Body of pancreas (tissue), 4 donors: ENCODE measurements around the gene AJM1. TPM values are rescaled to one million over a fixed set of nuclear protein-coding genes. Genes with fewer than 3 reads are reported as not detected.

Experiments used
- ATAC-seq: fragments of 150-250 bp; one replicate; pipeline ENCODE4 v1.9.1; 2016
- DNase-seq, 4 donors: peaks; one replicate each; pipeline ENCODE4 v3.0.0-alpha.2; 2019
- H3K27ac ChIP-seq, 4 donors: fragments of 200-600 bp; sonication (generic); 1 replicate in 3 of 4; 2 replicates in 1 of 4; pipeline versions ENCODE4 v1.5.1 to v1.6.1; 2016 to 2019; ENCODE audit warnings: mild to moderate bottlenecking in 1 of 4, mixed read lengths in 1 of 4, moderate library complexity in 1 of 4
- H3K27me3 ChIP-seq, 2 donors: fragments of 200-600 bp; sonication (generic); one replicate each; pipeline ENCODE4 v1.6.0; 2016; ENCODE audit warnings: mild to moderate bottlenecking in 1 of 2
- H3K36me3 ChIP-seq, 2 donors: fragments of 200-600 bp; sonication (generic); replicated peaks in 1 of 2; 2 replicates each; pipeline ENCODE4 v1.5.1; 2016; ENCODE audit warnings: low read depth in 2 of 2; ENCODE audit not compliant: insufficient read depth in 1 of 2
- H3K4me1 ChIP-seq: fragments of 200-600 bp; sonication (generic); one replicate; pipeline ENCODE4 v1.6.0; 2016
- H3K4me3 ChIP-seq, 2 donors: fragments of 200-600 bp; sonication (generic); 1 replicate in 1 of 2; 2 replicates in 1 of 2; pipeline ENCODE4 v1.5.1; 2016 to 2019
- H3K9me3 ChIP-seq, 3 donors: fragments of 200-600 bp; sonication (generic); 1 replicate in 2 of 3; 2 replicates in 1 of 3; pipeline ENCODE4 v1.5.1; 2016
- CTCF ChIP-seq, 7 experiments: fragments of 450-650 bp in 4 of 7; fragments of 200-600 bp in 3 of 7; sonication (generic) in 3 of 7; IDR thresholded peaks; one replicate each; pipeline ENCODE4 v1.5.1; 2016 to 2019; ENCODE audit warnings: antibody characterized with exemption in 7 of 7
- POLR2A ChIP-seq, 3 donors: fragments of 450-650 bp; IDR thresholded peaks; one replicate each; pipeline ENCODE4 v1.6.1; 2016; ENCODE audit warnings: antibody characterized with exemption in 3 of 3, mild to moderate bottlenecking in 2 of 3
- WGBS, 2 donors: methylation state at CpG; one replicate each; pipeline ENCODE4 v1.1.5; 2017; 5-methylcytosine and 5-hydroxymethylcytosine counted together
- intact Hi-C: fragments of 100-400 bp; cut with DNase I; formaldehyde crosslinking; loops from one replicate; pipeline ENCODE4 v1.15.1; 2023
- total RNA-seq, 2 donors: library from RNA; depleted of rRNA; stranded (reverse); fragments of >200 nt; gene quantifications; one replicate each; pipeline ENCODE4 v1.1.0, GENCODE V29; 2016

Gene AJM1
- total RNA-seq, 2 donors from 2014 or later, result 5.2 to 13.2 TPM

DNA sequence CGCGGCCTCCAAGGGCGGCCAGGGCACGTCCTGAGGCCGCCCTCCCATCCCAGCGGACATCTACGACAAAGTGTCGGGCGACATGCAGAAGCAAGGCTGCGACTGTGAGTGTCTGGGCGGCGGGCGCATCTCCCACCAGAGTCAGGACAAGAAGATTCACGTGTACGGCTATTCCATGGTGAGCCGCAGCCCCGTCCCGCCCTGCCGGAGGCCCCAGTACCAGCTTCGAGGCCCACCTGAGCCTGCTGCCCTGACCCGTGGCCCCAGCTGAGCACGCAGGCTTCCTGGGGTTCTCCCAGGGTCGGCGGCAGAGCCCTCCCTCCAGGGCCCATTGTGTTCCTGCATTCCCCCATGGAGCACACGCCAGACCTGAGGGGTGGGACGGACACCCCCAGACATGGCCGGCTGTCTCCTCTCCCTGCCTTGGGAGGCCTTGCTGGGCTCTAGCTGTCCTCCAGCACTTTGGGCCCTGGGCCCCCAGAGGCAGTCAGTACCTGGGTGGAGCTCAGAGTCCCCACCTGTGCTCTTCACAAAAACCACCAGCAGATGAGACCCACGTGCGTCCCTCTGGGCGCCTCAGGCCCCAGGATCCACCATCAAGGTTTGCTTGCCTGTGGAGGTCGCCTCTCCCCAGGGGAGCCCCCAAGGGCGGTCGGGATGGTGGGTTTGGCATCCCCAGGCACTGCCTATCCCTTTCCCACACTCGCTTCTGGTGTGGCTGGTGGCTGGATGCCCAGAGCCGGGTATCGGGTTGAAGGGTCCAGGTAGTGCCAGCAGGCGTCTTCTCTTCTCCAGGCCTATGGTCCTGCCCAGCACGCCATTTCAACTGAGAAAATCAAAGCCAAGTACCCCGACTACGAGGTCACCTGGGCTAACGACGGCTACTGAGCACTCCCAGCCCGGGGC is 7.9 kb downstream of the AJM1 start:
- peak overlapping the region in 1 of 2 donors; percentile 38 for H3K4me3 ChIP-seq
- intact Hi-C loops, result loop anchor here (10.0 kb wide), 1 partner anchor 95 kb away; the partner anchor contains the start of genes C8G and FBXW5
- peak overlapping the region; percentile 84 to 91 (median 89) for H3K27ac ChIP-seq
- H3K36me3 ChIP-seq, result no peaks in the 10 kb centered on the region
- WGBS, 2 donors, result 39 to 72% methylated on average over 8 to 40 of the region's 43 CpGs
- H3K4me1 ChIP-seq, result peaks cover 43% of the 10 kb centered on the region
- no peaks in the 10 kb centered on the region for H3K27me3 ChIP-seq
- DNase-seq (peak in 2 of 4 donors; percentile 28 to 50), ATAC-seq (no peak)
- no peaks in the 10 kb centered on the region for H3K9me3 ChIP-seq
- TF ChIP-seq POLR2A (IDR thresholded peaks at IDR 0.05) (no peak), CTCF (IDR thresholded peaks at IDR 0.05) (no peak)

DNA sequence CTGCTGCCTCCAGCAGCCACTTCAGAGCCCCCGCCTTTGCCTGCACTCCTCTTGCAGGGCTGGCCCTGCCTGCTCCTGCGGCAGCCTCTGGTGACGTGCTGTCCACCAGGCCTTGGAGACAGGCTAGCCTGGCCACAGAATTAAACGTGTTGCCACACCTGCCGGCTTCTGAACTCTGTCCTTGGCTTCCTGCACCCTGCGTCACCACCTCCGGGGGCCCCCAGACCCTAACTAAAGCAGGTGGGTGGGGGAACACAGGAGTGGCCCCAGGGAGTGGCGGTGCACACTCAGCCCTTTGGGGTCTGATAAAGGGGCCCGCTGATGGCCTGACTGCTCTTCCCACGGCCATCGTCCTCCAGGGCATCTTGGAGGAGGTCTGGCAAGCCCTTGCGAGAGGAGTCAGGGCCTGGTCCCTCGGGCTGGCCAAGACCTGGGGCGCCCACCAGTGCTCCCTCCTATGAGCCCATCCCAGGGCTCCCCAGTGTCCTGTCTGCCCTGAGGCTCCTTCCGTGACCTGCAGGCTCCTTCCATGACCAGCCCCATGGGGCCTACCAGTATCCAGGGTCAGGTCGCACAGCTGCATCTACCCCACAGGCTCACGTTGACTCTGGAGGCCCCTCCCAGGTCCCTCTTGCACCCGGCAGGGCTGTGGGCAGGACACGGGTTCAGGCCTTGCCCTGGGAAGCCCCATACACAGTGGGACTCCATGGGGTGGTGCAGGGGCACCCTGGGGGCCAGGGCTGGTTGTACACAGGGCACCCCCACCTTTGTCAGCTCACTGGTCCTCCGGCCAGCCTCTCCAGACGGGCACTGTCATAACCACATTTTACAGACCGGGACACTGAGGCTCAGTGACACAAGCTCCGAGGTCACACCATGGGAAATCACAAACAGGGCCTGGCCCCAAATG is 8.8 kb downstream of the AJM1 start:
- H3K36me3 ChIP-seq, result no peaks in the 10 kb centered on the region
- peak overlapping the region; percentile 64 to 84 (median 66) for H3K27ac ChIP-seq
- H3K27me3 ChIP-seq, result no peaks in the 10 kb centered on the region
- no peaks in the 10 kb centered on the region for H3K9me3 ChIP-seq
- DNase-seq, result peak in 2 of 4 donors; percentile 2 to 49
- 63 to 67% methylated on average over 15 to 23 of the region's 23 CpGs for WGBS, 2 donors
- TF ChIP-seq CTCF (IDR thresholded peaks at IDR 0.05) (no peak), POLR2A (IDR thresholded peaks at IDR 0.05) (no peak)
- no peak for ATAC-seq
- H3K4me1 ChIP-seq, result peaks cover 45% of the 10 kb centered on the region
- H3K4me3 ChIP-seq, result no peak overlapping the region
- intact Hi-C loops, result loop anchor here (10.0 kb wide), 1 partner anchor 94 kb away; the partner anchor contains the start of genes C8G and FBXW5

- DNase-seq, result peak; percentile 68 to 86 (median 82)
These were observed 9.8 kb downstream of the AJM1 start, which contains the start of gene MAMDC4 for GRCh38 chr9:136851941-136852663. TSS of gene MAMDC4 (plus strand) at chr9:136852346. CDS start at chr9:136852417, 71 bp downstream.

More at GRCh38 chr9:136851941-136852663, 9.8 kb downstream of the AJM1 start, which contains the start of gene MAMDC4:
- WGBS, 2 donors, result 42 to 80% methylated on average over 2 to 21 of the region's 23 CpGs
- no peak for ATAC-seq
- Histone ChIP-seq H3K4me1 (peaks cover 45% of the 10 kb centered on the region), H3K27ac (peak within 1 kb of the TSS; percentile 9 to 66 (median 64)), H3K36me3 (no peaks in the 10 kb centered on the region), H3K4me3 (no peak within 1 kb of the TSS), H3K9me3 (no peaks in the 10 kb centered on the region), H3K27me3 (no peaks in the 10 kb centered on the region)
- no peak for TF ChIP-seq CTCF (IDR thresholded peaks at IDR 0.05)
- TF ChIP-seq POLR2A (IDR thresholded peaks at IDR 0.05), result no peak
- intact Hi-C loops, result loop anchor here (10.0 kb wide), 1 partner anchor 93 kb away; the partner anchor contains the start of genes C8G and FBXW5
